KOPT-K1 (cell line): ENCODE results near the gene TMEM54.

Source experiments
- H3K27ac ChIP-seq: fragments of 200-600 bp; sonication (generic); 2 replicates; pipeline ENCODE4 v1.5.1; 2016; ENCODE audit warnings: antibody characterized with exemption, mild to moderate bottlenecking, low read depth, low read length; ENCODE audit not compliant: poor library complexity, severe bottlenecking
- H3K36me3 ChIP-seq: fragments of 200-600 bp; sonication (generic); 2 replicates; pipeline ENCODE4 v1.5.1; 2017; ENCODE audit warnings: antibody characterized with exemption, mild to moderate bottlenecking, low read length, moderate library complexity; ENCODE audit not compliant: insufficient read depth
- H3K9me3 ChIP-seq: fragments of 200-600 bp; sonication (generic); 2 replicates; pipeline ENCODE4 v1.5.1; 2017; ENCODE audit warnings: antibody characterized with exemption, low read length, mild to moderate bottlenecking; ENCODE audit not compliant: insufficient read depth, poor library complexity, severe bottlenecking

The TMEM54 gene

DNA sequence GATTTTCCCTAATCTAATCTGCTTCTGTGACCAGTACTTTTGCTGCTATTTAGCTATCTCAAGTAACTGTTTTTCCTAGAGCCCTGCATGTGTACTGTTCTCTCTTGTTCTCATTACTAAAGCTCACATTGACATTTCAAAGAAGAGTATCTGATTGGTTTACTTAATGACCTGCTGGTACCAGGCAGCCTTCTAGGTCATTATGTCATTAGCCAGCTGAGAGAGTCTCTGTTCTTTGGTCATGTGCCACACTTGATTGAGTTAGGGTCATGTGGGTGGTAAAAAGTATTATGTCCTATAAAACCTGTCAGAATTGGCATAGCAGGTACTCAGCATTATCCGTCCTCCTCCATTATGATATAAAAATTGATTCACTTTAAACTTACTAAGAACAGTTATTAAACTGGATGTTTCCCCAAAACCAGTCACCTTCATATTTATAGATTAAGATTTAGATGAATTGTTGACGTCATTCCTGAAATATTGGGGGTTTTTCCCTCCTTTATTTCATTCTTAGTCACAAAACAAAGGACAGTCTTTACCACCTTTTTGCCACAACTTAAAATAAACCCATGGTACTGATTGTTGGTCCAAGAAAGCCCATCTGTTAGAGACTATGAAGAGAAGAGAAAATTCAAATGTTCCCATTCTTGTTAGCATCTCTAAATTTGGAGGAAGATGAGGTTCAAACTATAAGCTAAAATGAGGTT, 52.7 kb downstream of the TMEM54 start:
- Histone ChIP-seq H3K27ac (no peak overlapping the region), H3K36me3 (peaks cover 95% of the 10 kb centered on the region), H3K9me3 (no peaks in the 10 kb centered on the region)
